ENCODE results near the gene C2orf68.

DNA sequence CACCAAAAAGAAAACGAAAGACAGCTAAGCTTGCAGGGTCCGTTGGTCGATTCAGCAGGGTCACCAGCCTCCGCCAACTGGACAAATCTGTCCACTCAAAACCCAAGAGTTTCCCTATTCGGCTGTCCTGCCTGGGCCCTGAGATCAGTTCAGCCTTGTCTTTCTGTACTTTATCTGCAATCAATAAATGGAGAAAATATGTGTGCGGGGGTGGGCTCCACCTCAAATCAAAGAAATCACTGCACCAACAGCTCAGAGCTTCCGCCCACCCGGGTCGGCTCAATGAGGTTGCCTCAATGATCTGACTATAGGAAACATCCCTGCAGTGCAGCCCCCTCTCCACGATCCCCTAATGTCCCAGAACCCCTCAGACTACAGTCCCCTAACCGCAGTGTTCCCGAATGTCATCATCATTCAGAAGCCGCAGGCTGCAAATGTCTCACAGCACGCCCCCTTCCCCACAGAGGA is 51.0 kb downstream of the C2orf68 start:
- TF ChIP-seq, protein P1, sequence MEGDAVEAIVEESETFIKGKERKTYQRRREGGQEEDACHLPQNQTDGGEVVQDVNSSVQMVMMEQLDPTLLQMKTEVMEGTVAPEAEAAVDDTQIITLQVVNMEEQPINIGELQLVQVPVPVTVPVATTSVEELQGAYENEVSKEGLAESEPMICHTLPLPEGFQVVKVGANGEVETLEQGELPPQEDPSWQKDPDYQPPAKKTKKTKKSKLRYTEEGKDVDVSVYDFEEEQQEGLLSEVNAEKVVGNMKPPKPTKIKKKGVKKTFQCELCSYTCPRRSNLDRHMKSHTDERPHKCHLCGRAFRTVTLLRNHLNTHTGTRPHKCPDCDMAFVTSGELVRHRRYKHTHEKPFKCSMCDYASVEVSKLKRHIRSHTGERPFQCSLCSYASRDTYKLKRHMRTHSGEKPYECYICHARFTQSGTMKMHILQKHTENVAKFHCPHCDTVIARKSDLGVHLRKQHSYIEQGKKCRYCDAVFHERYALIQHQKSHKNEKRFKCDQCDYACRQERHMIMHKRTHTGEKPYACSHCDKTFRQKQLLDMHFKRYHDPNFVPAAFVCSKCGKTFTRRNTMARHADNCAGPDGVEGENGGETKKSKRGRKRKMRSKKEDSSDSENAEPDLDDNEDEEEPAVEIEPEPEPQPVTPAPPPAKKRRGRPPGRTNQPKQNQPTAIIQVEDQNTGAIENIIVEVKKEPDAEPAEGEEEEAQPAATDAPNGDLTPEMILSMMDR (IDR thresholded peaks at IDR 0.05; ENCODE audit: low read depth, low read length, poor library complexity, severe bottlenecking): no peak
- no peak for TF ChIP-seq EZH2phosphoT487 (IDR thresholded peaks at IDR 0.05; ENCODE audit: borderline replicate concordance, low read length)

Measured in DOHH2 (cell line).